GM18873 (cell line): Measurements from ENCODE around the gene EHBP1.

Source experiments
- ATAC-seq: cut with Tn5 transposase; IDR thresholded peaks from one replicate; pipeline ENCODE4 v1.9.1; 2021; ENCODE audit warnings: mild to moderate bottlenecking, moderate library complexity, moderate number of reproducible peaks; ENCODE audit not compliant: unreplicated experiment, low FRiP score

The EHBP1 gene

GRCh38 chr2:63093502-63093901 lies 388.0 kb downstream of the EHBP1 start:
- ATAC-seq: no peak
